ENCODE results near the gene KIDINS220.

GRCh38 chr2:8886876-8887275 is 49.5 kb upstream of the KIDINS220 start:
- no peak for TF ChIP-seq CTCF (IDR thresholded peaks at IDR 0.05)
- no peak for TF ChIP-seq POLR2A (IDR thresholded peaks at IDR 0.05; ENCODE audit: low read depth)
- no peak for TF ChIP-seq POLR2AphosphoS5 (IDR thresholded peaks at IDR 0.05)
- TF ChIP-seq EP300 (IDR thresholded peaks at IDR 0.05): no peak
